NCI-H82 treated with DMSO at 0.1 percent for 48 hours (cell line): ENCODE data around the gene ROPN1.

Experiments used
- DNase-seq: peaks from one replicate; lab custom pipeline; 2025; ENCODE audit not compliant: unreplicated experiment; lab: John Stamatoyannopoulos, UW

ROPN1 gene

GRCh38 chr3:123949641-123950040, 42.3 kb downstream of the ROPN1 start:
- no peak for DNase-seq

- DNase-seq, result no peak
Measured at GRCh38 chr3:123948449-123948848, 43.5 kb downstream of the ROPN1 start.

- no peak for DNase-seq
Measured at GRCh38 chr3:123947482-123947881, 44.4 kb downstream of the ROPN1 start.

- no peak for DNase-seq
Measured at GRCh38 chr3:123941542-123941941, 50.4 kb downstream of the ROPN1 start.

- DNase-seq, result no peak
Measured at GRCh38 chr3:123941121-123941520, 50.8 kb downstream of the ROPN1 start.

GRCh38 chr3:123939706-123940105, 52.2 kb downstream of the ROPN1 start:
- no peak for DNase-seq

GRCh38 chr3:123936400-123936799, 55.5 kb downstream of the ROPN1 start:
- DNase-seq, result no peak

GRCh38 chr3:123935830-123936229, 56.1 kb downstream of the ROPN1 start:
- no peak for DNase-seq

GRCh38 chr3:123934250-123934649, 57.7 kb downstream of the ROPN1 start:
- no peak for DNase-seq

GRCh38 chr3:123930445-123930844, 61.5 kb downstream of the ROPN1 start:
- no peak for DNase-seq

GRCh38 chr3:123929325-123929724, 62.6 kb downstream of the ROPN1 start:
- no peak for DNase-seq

GRCh38 chr3:123926396-123926795, 65.5 kb downstream of the ROPN1 start:
- no peak for DNase-seq

GRCh38 chr3:123920868-123921267, 71.1 kb downstream of the ROPN1 start:
- DNase-seq, result no peak

- DNase-seq, result no peak
Measured at GRCh38 chr3:123920383-123920782, 71.5 kb downstream of the ROPN1 start.

- DNase-seq, result no peak
Measured at GRCh38 chr3:123919353-123919752, 72.6 kb downstream of the ROPN1 start.
